Neural cell (in vitro differentiated cells): ENCODE data around the gene NOC2L. TPM values are rescaled to one million over a fixed set of nuclear protein-coding genes. Genes with fewer than 3 reads are reported as not detected.

Experiments used
- H2AFZ ChIP-seq: fragments of 200-600, 300-800 bp; sonication (generic), shearing (Covaris generic); 2 replicates; pipeline ENCODE4 v1.6.0; 2014; ENCODE audit warnings: low read depth, mild to moderate bottlenecking, antibody characterized with exemption, low read length, moderate library complexity
- H3F3A ChIP-seq: fragments of 200-600 bp; shearing (Covaris generic); 2 replicates; pipeline ENCODE4 v1.6.1; 2016; ENCODE audit warnings: mild to moderate bottlenecking, moderate library complexity, mixed read lengths, antibody characterized with exemption, low read length; ENCODE audit not compliant: insufficient read depth, poor library complexity, severe bottlenecking
- H3K27ac ChIP-seq: fragments of 200-600, 300-800 bp; sonication (generic), shearing (Covaris generic); 2 replicates; pipeline ENCODE4 v1.5.1; 2014; ENCODE audit warnings: mild to moderate bottlenecking, low read length, moderate library complexity
- H3K27me3 ChIP-seq: fragments of 300-800, 200-600 bp; sonication (generic), shearing (Covaris generic); 2 replicates; pipeline ENCODE4 v1.6.0; 2014; ENCODE audit warnings: mild to moderate bottlenecking, low read depth, low read length, moderate library complexity; ENCODE audit not compliant: insufficient read depth
- H3K36me3 ChIP-seq: fragments of 300-800, 200-600 bp; sonication (generic), shearing (Covaris generic); 2 replicates; pipeline ENCODE4 v1.5.1; 2014; ENCODE audit warnings: mild to moderate bottlenecking, antibody characterized with exemption, low read length, moderate library complexity; ENCODE audit not compliant: insufficient read depth
- H3K4me2 ChIP-seq: fragments of 300-800, 200-600 bp; sonication (generic), shearing (Covaris generic); 2 replicates; pipeline ENCODE4 v1.6.0; 2014; ENCODE audit warnings: mild to moderate bottlenecking, low read length
- H3K4me3 ChIP-seq: fragments of 300-800, 200-600 bp; sonication (generic), shearing (Covaris generic); 2 replicates; pipeline ENCODE4 v1.5.1; 2014; ENCODE audit warnings: mild to moderate bottlenecking, low read length, moderate library complexity
- H3K79me2 ChIP-seq: fragments of 200-600 bp; shearing (Covaris generic); replicated peaks from 2 replicates; pipeline ENCODE4 v1.6.0; 2014; ENCODE audit warnings: mild to moderate bottlenecking, low read length, moderate library complexity; ENCODE audit not compliant: insufficient read depth
- H3K9ac ChIP-seq: fragments of 300-800, 200-600 bp; sonication (generic), shearing (Covaris generic); 2 replicates; pipeline ENCODE4 v1.6.1; 2016; ENCODE audit warnings: mild to moderate bottlenecking, low read length, mixed read lengths
- H3K9me2 ChIP-seq: fragments of 200-600 bp; shearing (Covaris generic); 2 replicates; pipeline ENCODE4 v1.6.1; 2016; ENCODE audit warnings: mild to moderate bottlenecking, low read length, mixed read lengths; ENCODE audit not compliant: insufficient read depth
- H3K9me3 ChIP-seq: fragments of 200-600, 300-800 bp; sonication (generic), shearing (Covaris generic); 2 replicates; pipeline ENCODE4 v1.6.1; 2016; ENCODE audit warnings: mild to moderate bottlenecking, mixed run types, low read length, moderate library complexity, mixed read lengths
- H4K20me1 ChIP-seq: fragments of 200-600 bp; shearing (Covaris generic); 2 replicates; pipeline ENCODE4 v1.6.1; 2016; ENCODE audit warnings: mild to moderate bottlenecking, mixed run types; ENCODE audit not compliant: insufficient read depth
- CTCF ChIP-seq: fragments of 450-650 bp; IDR thresholded peaks from 2 replicates; pipeline ENCODE4 v1.5.1; 2014; ENCODE audit warnings: antibody characterized with exemption, mild to moderate bottlenecking, moderate library complexity; ENCODE audit not compliant: poor library complexity, severe bottlenecking
- EP300 ChIP-seq: fragments of 450-650 bp; conservative IDR thresholded peaks from 2 replicates; pipeline ENCODE4 v1.6.1; 2014; ENCODE audit warnings: antibody characterized with exemption, mild to moderate bottlenecking, moderate library complexity; ENCODE audit not compliant: poor library complexity, severe bottlenecking
- EZH2 ChIP-seq: fragments of 200-600, 300-800 bp; shearing (Covaris generic), sonication (generic); IDR thresholded peaks from 2 replicates; pipeline ENCODE4 v1.6.1; 2014; ENCODE audit warnings: antibody characterized with exemption, low read length, borderline replicate concordance, mild to moderate bottlenecking; ENCODE audit not compliant: insufficient read depth, poor library complexity, severe bottlenecking
- MXI1 ChIP-seq: fragments of 450-650 bp; conservative IDR thresholded peaks from 2 replicates; pipeline ENCODE4 v1.6.1; 2014; ENCODE audit warnings: antibody characterized with exemption, mild to moderate bottlenecking; ENCODE audit not compliant: poor library complexity, severe bottlenecking
- POLR2AphosphoS5 ChIP-seq: IDR thresholded peaks from 2 replicates; pipeline ENCODE4 v1.6.1; 2012
- RAD21 ChIP-seq: fragments of 450-650 bp; conservative IDR thresholded peaks from 2 replicates; pipeline ENCODE4 v1.6.1; 2014; ENCODE audit warnings: antibody characterized with exemption, mild to moderate bottlenecking, moderate library complexity
- REST ChIP-seq: IDR thresholded peaks from 2 replicates; pipeline ENCODE4 v1.6.1; 2012; ENCODE audit warnings: borderline replicate concordance
- SMC3 ChIP-seq: fragments of 450-650 bp; conservative IDR thresholded peaks from 2 replicates; pipeline ENCODE4 v1.6.1; 2014; ENCODE audit warnings: antibody characterized with exemption, mild to moderate bottlenecking, moderate library complexity; ENCODE audit not compliant: poor library complexity
- TAF1 ChIP-seq: IDR thresholded peaks from 2 replicates; pipeline ENCODE4 v1.6.1; 2012; ENCODE audit warnings: low read depth
- polyA plus RNA-seq: library from polyadenylated mRNA; depleted of rRNA; stranded (reverse); fragments of >200 nt; gene quantifications from 2 replicates; pipeline ENCODE4 v1.2.3, GENCODE V29; 2014

The NOC2L gene
- polyA plus RNA-seq, 1 donor from 2014 or later, result 77.2 TPM

GRCh38 chr1:923991-924655, 34.9 kb downstream of the NOC2L start:
- peaks cover 62% of the 10 kb centered on the region for H3K27me3 ChIP-seq
- TF ChIP-seq MXI1 (no peak), EP300 (no peak), EZH2 (no peak), SMC3 (no peak)
- H3K9me2 ChIP-seq, result no peaks in the 10 kb centered on the region
- H3F3A ChIP-seq, result no peaks in the 10 kb centered on the region
- no peaks in the 10 kb centered on the region for H3K36me3 ChIP-seq
- no peak overlapping the region for H2AFZ ChIP-seq
- peak overlapping the region; percentile 67 for H3K4me3 ChIP-seq
- no peak overlapping the region for H3K4me2 ChIP-seq
- H3K79me2 ChIP-seq, result no peaks in the 10 kb centered on the region
- H3K27ac ChIP-seq, result no peak overlapping the region
- H4K20me1 ChIP-seq, result no peaks in the 10 kb centered on the region
- H3K9ac ChIP-seq, result peak overlapping the region; percentile 31
- H3K9me3 ChIP-seq, result no peaks in the 10 kb centered on the region

- Histone ChIP-seq H3K9ac (peak within 1 kb of the TSS; percentile 31), H3K27ac (no peak within 1 kb of the TSS), H2AFZ (no peak within 1 kb of the TSS), H3K36me3 (no peaks in the 10 kb centered on the region), H3K27me3 (peaks cover 55% of the 10 kb centered on the region), H3K4me2 (peak within 1 kb of the TSS; percentile 51), H3K9me3 (no peaks in the 10 kb centered on the region), H3K4me3 (peak within 1 kb of the TSS; percentile 67), H3K79me2 (no peaks in the 10 kb centered on the region), H4K20me1 (no peaks in the 10 kb centered on the region), H3F3A (no peaks in the 10 kb centered on the region), H3K9me2 (no peaks in the 10 kb centered on the region)
- no peak for TF ChIP-seq CTCF
- TF ChIP-seq EP300, result peak; percentile 16
These were observed 35.7 kb downstream of the NOC2L start, which contains the start of gene SAMD11 for GRCh38 chr1:923131-923990. TSS of gene SAMD11 (plus strand) at chr1:923923. CDS start at chr1:924432, 509 bp downstream.

- Histone ChIP-seq H3F3A (no peaks in the 10 kb centered on the region), H3K36me3 (no peaks in the 10 kb centered on the region), H3K4me2 (peak overlapping the region; percentile 72), H4K20me1 (no peaks in the 10 kb centered on the region), H3K27me3 (peaks cover 38% of the 10 kb centered on the region), H3K9me2 (no peaks in the 10 kb centered on the region), H3K79me2 (no peaks in the 10 kb centered on the region), H3K4me3 (peak overlapping the region; percentile 60), H3K9ac (peak overlapping the region; percentile 37), H3K9me3 (no peaks in the 10 kb centered on the region), H2AFZ (no peak overlapping the region), H3K27ac (no peak overlapping the region)
- TF ChIP-seq EP300 (no peak), EZH2 (no peak), SMC3 (peak; percentile 58), TAF1 (no peak), MXI1 (no peak), REST (no peak), CTCF (peak; percentile 58), POLR2AphosphoS5 (peak; percentile 21), RAD21 (peak; percentile 42)
These were observed 37.8 kb downstream of the NOC2L start for GRCh38 chr1:921011-921837.
